ENCODE measurements around the gene CCDC159.

DNA sequence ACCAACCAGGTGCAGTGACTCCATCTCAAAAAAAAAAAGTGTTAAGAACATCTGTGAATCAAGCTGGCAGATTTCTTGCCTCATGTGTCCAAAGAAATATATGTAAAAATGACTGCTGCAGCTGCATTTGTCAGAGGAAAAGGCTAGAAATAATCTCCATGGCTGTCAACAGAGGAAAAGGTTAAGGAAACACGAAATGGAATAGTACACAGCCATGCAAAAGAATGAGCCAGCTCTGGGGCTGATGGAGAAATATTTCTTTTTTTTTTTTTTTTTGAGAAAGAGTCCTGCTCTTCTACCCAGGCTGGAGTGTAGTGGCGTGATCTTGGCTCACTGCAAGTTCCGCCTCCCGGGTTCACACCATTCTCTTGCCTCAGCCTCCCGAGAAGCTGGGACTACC, 13.5 kb upstream of the CCDC159 start:
- TF ChIP-seq POLR2AphosphoS5 (IDR thresholded peaks at IDR 0.05; ENCODE audit: low read depth, low read length) (no peak), REST (IDR thresholded peaks at IDR 0.05; ENCODE audit: insufficient read depth in 1 of 2, low read depth in 2 of 2, low read length in 2 of 2) (no peak), SIN3A (IDR thresholded peaks at IDR 0.05; ENCODE audit: borderline replicate concordance, insufficient read depth, low read length) (no peak), TAF1 (IDR thresholded peaks at IDR 0.05; ENCODE audit: borderline replicate concordance, insufficient read depth, low read length) (no peak), FOXP2 (optimal IDR thresholded peaks at IDR 0.05; ENCODE audit: borderline replicate concordance, extremely low read depth, extremely low read length, insufficient read depth) (no peak)

All from PFSK-1 (cell line).